HEK293 (cell line): Measurements from ENCODE around the gene SYTL3.

Experiments
- CTCF ChIA-PET: fragments of 350-600 bp; formaldehyde crosslinking; extraction: SDS; loops from one replicate; lab custom pipeline; 2021; ENCODE audit warnings: antibody characterized with exemption; lab: Yijun Ruan, JAX
- POLR2A ChIA-PET: fragments of 300-600 bp; formaldehyde crosslinking; extraction: SDS; loops from one replicate; lab custom pipeline; 2020; ENCODE audit warnings: antibody characterized with exemption, inconsistent platforms; lab: Yijun Ruan, JAX
- H3K27ac ChIP-seq: fragments of 200-500 bp; sonication (Bioruptor generic); 2 replicates; pipeline ENCODE4 v1.5.1; 2014; ENCODE audit warnings: low read depth, low read length, control low read depth, inconsistent platforms; ENCODE audit errors: extremely low read depth
- H3K36me3 ChIP-seq, 2 experiments: fragments of 200-500 bp in 1 of 2; sonication (Bioruptor generic) in 1 of 2; 1 replicate in 1 of 2; 2 replicates in 1 of 2; pipeline ENCODE4 v1.5.1; 2014 to 2017; ENCODE audit warnings: inconsistent platforms in 2 of 2, low read length in 2 of 2; ENCODE audit not compliant: control insufficient read depth in 2 of 2, insufficient read depth in 1 of 2
- H3K4me1 ChIP-seq: fragments of 200-500 bp; sonication (Bioruptor generic); 2 replicates; pipeline ENCODE4 v1.5.1; 2014; ENCODE audit warnings: mild to moderate bottlenecking, low read length, inconsistent platforms; ENCODE audit not compliant: control insufficient read depth, insufficient read depth
- H3K4me3 ChIP-seq: 2 replicates; pipeline ENCODE4 v1.5.1; 2011; ENCODE audit warnings: low read depth, mild to moderate bottlenecking, control low read depth, low read length, moderate library complexity
- H3K9me3 ChIP-seq: fragments of 200-500 bp; sonication (Bioruptor generic); 2 replicates; pipeline ENCODE4 v1.5.1; 2014; ENCODE audit warnings: low read depth, low read length, inconsistent platforms; ENCODE audit not compliant: control insufficient read depth, insufficient read depth
- EGR2 ChIP-seq: fragments of 450-650 bp; formaldehyde crosslinking; IDR thresholded peaks from 2 replicates; pipeline ENCODE4 v1.5.1; 2016; ENCODE audit warnings: low read depth, missing biosample characterization, missing genetic modification characterization
- MZF1 ChIP-seq: fragments of 450-650 bp; formaldehyde crosslinking; IDR thresholded peaks from 2 replicates; pipeline ENCODE4 v1.5.1; 2017; ENCODE audit warnings: missing biosample characterization, missing genetic modification characterization, borderline replicate concordance
- SP3 ChIP-seq: fragments of 450-650 bp; formaldehyde crosslinking; IDR thresholded peaks from 2 replicates; pipeline ENCODE4 v1.5.1; 2016; ENCODE audit warnings: missing biosample characterization, missing genetic modification characterization
- ZBTB8A ChIP-seq: fragments of 450-650 bp; formaldehyde crosslinking; IDR thresholded peaks from 2 replicates; pipeline ENCODE4 v1.5.1; 2016; ENCODE audit warnings: missing biosample characterization, missing genetic modification characterization
- ZNF2 ChIP-seq: fragments of 450-650 bp; formaldehyde crosslinking; IDR thresholded peaks from 2 replicates; pipeline ENCODE4 v1.5.1; 2016; ENCODE audit warnings: missing biosample characterization, missing genetic modification characterization
- ZNF23 ChIP-seq: fragments of 450-650 bp; formaldehyde crosslinking; IDR thresholded peaks from 2 replicates; pipeline ENCODE4 v1.5.1; 2016; ENCODE audit warnings: missing biosample characterization, missing genetic modification characterization, borderline replicate concordance
- ZNF292 ChIP-seq: fragments of 450-650 bp; formaldehyde crosslinking; IDR thresholded peaks from 2 replicates; pipeline ENCODE4 v1.5.1; 2016; ENCODE audit warnings: low read depth, missing biosample characterization, missing genetic modification characterization, borderline replicate concordance
- ZNF48 ChIP-seq: fragments of 450-650 bp; formaldehyde crosslinking; IDR thresholded peaks from 2 replicates; pipeline ENCODE4 v1.5.1; 2016; ENCODE audit warnings: missing biosample characterization, missing genetic modification characterization
- ZNF555 ChIP-seq: fragments of 450-650 bp; formaldehyde crosslinking; conservative IDR thresholded peaks from 2 replicates; pipeline ENCODE4 v1.5.1; 2017; ENCODE audit warnings: missing biosample characterization, mild to moderate bottlenecking, missing genetic modification characterization, inconsistent platforms
- ZNF600 ChIP-seq: fragments of 450-650 bp; formaldehyde crosslinking; IDR thresholded peaks from 2 replicates; pipeline ENCODE4 v1.5.1; 2016; ENCODE audit warnings: missing biosample characterization, missing genetic modification characterization
- ZNF677 ChIP-seq: fragments of 450-650 bp; IDR thresholded peaks from 2 replicates; pipeline ENCODE4 v1.5.0; 2018; ENCODE audit warnings: missing biosample characterization, mild to moderate bottlenecking, missing genetic modification characterization, moderate library complexity
- ZNF747 ChIP-seq: fragments of 450-650 bp; formaldehyde crosslinking; IDR thresholded peaks from 2 replicates; pipeline ENCODE4 v1.5.1; 2016; ENCODE audit warnings: missing biosample characterization, missing genetic modification characterization
- ZNF76 ChIP-seq: fragments of 450-650 bp; formaldehyde crosslinking; IDR thresholded peaks from 2 replicates; pipeline ENCODE4; 2016; ENCODE audit warnings: low read depth, missing biosample characterization, missing genetic modification characterization, borderline replicate concordance
- TF ChIP-seq, protein P1 (sequence below): fragments of 450-650 bp; formaldehyde crosslinking; IDR thresholded peaks from 2 replicates; pipeline ENCODE4 v1.5.1; 2016; ENCODE audit warnings: missing biosample characterization, missing genetic modification characterization
- TF ChIP-seq, protein P2 (sequence below): fragments of 450-650 bp; formaldehyde crosslinking; IDR thresholded peaks from 2 replicates; pipeline ENCODE4 v1.5.1; 2016; ENCODE audit warnings: missing biosample characterization, missing genetic modification characterization
- TF ChIP-seq, protein P3 (sequence below): fragments of 450-650 bp; formaldehyde crosslinking; IDR thresholded peaks from 2 replicates; pipeline ENCODE4 v1.5.1; 2017; ENCODE audit warnings: missing biosample characterization, missing genetic modification characterization
- TF ChIP-seq, protein P4 (sequence below): fragments of 450-650 bp; formaldehyde crosslinking; IDR thresholded peaks from 2 replicates; pipeline ENCODE4 v1.5.1; 2016; ENCODE audit warnings: missing biosample characterization, missing genetic modification characterization
- TF ChIP-seq, protein P5 (sequence below): fragments of 450-650 bp; formaldehyde crosslinking; IDR thresholded peaks from 2 replicates; pipeline ENCODE4 v1.5.1; 2017; ENCODE audit warnings: missing biosample characterization, missing genetic modification characterization

The SYTL3 gene

DNA sequence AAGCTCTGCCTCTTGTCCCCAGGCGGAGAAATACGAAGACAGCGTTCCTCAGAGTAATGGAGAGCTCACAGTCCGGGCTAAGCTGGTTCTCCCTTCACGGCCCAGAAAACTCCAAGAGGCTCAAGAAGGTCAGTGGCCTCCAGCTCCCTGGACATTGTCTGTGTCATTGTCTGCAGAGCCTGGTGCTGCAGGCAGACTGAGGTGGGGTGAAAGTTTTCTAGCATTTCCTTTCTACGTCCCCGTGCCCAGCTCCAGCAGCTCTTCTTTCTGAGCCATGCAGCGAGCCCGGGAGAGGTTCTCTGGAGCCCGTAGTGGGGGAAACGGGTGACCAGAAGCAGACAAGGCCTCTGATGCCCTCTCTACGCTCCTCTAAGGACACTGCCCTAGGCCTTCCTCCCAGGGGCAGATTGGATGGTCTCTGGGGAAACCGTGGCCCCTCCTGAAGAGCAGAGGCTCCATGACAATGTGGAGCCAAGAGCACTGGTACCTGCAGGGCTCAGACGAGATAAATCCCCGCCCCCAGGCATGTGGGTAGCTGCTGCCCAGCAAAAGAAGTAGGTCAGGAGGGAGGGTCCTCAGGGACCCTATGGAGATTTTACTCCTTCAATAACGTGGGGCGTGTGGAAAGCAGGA is 110.9 kb downstream of the SYTL3 start:
- Histone ChIP-seq H3K4me3 (no peak overlapping the region), H3K4me1 (peaks cover 4% of the 10 kb centered on the region; the same call in 1 of the 2 replicates), H3K27ac (no peak overlapping the region), H3K36me3 (peaks cover 0 to 20% of the 10 kb centered on the region in 2 experiments; a peak in 1 of 3 replicates), H3K9me3 (no peaks in the 10 kb centered on the region)
- TF ChIP-seq, protein P1, sequence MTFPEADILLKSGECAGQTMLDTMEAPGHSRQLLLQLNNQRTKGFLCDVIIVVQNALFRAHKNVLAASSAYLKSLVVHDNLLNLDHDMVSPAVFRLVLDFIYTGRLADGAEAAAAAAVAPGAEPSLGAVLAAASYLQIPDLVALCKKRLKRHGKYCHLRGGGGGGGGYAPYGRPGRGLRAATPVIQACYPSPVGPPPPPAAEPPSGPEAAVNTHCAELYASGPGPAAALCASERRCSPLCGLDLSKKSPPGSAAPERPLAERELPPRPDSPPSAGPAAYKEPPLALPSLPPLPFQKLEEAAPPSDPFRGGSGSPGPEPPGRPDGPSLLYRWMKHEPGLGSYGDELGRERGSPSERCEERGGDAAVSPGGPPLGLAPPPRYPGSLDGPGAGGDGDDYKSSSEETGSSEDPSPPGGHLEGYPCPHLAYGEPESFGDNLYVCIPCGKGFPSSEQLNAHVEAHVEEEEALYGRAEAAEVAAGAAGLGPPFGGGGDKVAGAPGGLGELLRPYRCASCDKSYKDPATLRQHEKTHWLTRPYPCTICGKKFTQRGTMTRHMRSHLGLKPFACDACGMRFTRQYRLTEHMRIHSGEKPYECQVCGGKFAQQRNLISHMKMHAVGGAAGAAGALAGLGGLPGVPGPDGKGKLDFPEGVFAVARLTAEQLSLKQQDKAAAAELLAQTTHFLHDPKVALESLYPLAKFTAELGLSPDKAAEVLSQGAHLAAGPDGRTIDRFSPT (tag by site-specific recombination) = no peak
- TF ChIP-seq EGR2 (tag by site-specific recombination) = peak; percentile 33; the same call in 1 of the 2 replicates
- no peak for TF ChIP-seq ZBTB8A (tag by site-specific recombination)
- no peak for TF ChIP-seq ZNF48
- TF ChIP-seq, protein P2, sequence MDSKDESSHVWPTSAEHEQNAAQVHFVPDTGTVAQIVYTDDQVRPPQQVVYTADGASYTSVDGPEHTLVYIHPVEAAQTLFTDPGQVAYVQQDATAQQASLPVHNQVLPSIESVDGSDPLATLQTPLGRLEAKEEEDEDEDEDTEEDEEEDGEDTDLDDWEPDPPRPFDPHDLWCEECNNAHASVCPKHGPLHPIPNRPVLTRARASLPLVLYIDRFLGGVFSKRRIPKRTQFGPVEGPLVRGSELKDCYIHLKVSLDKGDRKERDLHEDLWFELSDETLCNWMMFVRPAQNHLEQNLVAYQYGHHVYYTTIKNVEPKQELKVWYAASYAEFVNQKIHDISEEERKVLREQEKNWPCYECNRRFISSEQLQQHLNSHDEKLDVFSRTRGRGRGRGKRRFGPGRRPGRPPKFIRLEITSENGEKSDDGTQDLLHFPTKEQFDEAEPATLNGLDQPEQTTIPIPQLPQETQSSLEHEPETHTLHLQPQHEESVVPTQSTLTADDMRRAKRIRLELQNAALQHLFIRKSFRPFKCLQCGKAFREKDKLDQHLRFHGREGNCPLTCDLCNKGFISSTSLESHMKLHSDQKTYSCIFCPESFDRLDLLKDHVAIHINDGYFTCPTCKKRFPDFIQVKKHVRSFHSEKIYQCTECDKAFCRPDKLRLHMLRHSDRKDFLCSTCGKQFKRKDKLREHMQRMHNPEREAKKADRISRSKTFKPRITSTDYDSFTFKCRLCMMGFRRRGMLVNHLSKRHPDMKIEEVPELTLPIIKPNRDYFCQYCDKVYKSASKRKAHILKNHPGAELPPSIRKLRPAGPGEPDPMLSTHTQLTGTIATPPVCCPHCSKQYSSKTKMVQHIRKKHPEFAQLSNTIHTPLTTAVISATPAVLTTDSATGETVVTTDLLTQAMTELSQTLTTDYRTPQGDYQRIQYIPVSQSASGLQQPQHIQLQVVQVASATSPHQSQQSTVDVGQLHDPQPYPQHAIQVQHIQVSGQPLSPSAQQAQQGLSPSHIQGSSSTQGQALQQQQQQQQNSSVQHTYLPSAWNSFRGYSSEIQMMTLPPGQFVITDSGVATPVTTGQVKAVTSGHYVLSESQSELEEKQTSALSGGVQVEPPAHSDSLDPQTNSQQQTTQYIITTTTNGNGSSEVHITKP = no peak
- POLR2A ChIA-PET = interaction anchor here (0.5 to 1.3 kb wide), 2 partner anchors 38 to 58 kb away, joined by 5 to 6 read pairs; partner anchors contain the start of gene EZR
- CTCF ChIA-PET = interaction anchor here (1.4 kb wide), 1 partner anchor 42 kb away, joined by 5 read pairs; no protein-coding TSS in a partner anchor

DNA sequence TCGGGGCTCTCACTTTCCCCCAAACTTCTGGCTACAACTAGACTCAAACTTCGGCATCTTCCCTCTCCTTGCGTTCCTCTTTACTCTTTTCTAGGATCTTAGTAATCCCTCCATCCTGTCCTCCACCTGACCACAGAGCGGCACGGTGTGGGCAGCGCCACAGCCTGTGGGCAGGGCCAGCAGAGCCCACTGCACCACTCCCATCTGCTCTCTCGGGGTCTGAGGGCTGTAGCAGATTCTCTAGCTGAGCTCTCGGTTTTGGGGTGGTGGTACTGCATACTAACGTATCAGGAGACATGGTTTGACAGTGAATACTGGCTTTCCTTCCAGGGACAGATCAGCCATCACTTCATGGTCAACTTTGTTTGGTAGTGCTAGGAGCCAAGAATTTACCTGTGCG is 111.9 kb downstream of the SYTL3 start:
- peaks cover 0 to 30% of the 10 kb centered on the region in 2 experiments; a peak in 1 of 3 replicates for H3K36me3 ChIP-seq
- peaks cover 4% of the 10 kb centered on the region; the same call in 1 of the 2 replicates for H3K4me1 ChIP-seq
- no peak overlapping the region for H3K27ac ChIP-seq
- H3K9me3 ChIP-seq = no peaks in the 10 kb centered on the region
- ChIA-PET POLR2A (no interaction called here), CTCF (interaction anchor here (0.7 kb wide), 1 partner anchor 629 kb away, joined by 3 read pairs; no protein-coding TSS in a partner anchor)
- H3K4me3 ChIP-seq = no peak overlapping the region
- TF ChIP-seq ZNF2 (tag by site-specific recombination) (no peak), SP3 (tag by site-specific recombination) (no peak), ZNF76 (tag by site-specific recombination) (no peak), ZNF600 (tag by site-specific recombination) (no peak), ZNF677 (tag by site-specific recombination) (no peak), MZF1 (no peak), ZNF23 (tag by site-specific recombination) (no peak), ZNF555 (tag by site-specific recombination) (no peak), ZNF292 (no peak), ZNF747 (tag by site-specific recombination) (no peak)
- TF ChIP-seq, protein P3, sequence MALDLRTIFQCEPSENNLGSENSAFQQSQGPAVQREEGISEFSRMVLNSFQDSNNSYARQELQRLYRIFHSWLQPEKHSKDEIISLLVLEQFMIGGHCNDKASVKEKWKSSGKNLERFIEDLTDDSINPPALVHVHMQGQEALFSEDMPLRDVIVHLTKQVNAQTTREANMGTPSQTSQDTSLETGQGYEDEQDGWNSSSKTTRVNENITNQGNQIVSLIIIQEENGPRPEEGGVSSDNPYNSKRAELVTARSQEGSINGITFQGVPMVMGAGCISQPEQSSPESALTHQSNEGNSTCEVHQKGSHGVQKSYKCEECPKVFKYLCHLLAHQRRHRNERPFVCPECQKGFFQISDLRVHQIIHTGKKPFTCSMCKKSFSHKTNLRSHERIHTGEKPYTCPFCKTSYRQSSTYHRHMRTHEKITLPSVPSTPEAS = no peak
- TF ChIP-seq, protein P4, sequence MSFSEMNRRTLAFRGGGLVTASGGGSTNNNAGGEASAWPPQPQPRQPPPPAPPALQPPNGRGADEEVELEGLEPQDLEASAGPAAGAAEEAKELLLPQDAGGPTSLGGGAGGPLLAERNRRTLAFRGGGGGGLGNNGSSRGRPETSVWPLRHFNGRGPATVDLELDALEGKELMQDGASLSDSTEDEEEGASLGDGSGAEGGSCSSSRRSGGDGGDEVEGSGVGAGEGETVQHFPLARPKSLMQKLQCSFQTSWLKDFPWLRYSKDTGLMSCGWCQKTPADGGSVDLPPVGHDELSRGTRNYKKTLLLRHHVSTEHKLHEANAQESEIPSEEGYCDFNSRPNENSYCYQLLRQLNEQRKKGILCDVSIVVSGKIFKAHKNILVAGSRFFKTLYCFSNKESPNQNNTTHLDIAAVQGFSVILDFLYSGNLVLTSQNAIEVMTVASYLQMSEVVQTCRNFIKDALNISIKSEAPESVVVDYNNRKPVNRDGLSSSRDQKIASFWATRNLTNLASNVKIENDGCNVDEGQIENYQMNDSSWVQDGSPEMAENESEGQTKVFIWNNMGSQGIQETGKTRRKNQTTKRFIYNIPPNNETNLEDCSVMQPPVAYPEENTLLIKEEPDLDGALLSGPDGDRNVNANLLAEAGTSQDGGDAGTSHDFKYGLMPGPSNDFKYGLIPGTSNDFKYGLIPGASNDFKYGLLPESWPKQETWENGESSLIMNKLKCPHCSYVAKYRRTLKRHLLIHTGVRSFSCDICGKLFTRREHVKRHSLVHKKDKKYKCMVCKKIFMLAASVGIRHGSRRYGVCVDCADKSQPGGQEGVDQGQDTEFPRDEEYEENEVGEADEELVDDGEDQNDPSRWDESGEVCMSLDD (tag by site-specific recombination) = no peak
- TF ChIP-seq, protein P5, sequence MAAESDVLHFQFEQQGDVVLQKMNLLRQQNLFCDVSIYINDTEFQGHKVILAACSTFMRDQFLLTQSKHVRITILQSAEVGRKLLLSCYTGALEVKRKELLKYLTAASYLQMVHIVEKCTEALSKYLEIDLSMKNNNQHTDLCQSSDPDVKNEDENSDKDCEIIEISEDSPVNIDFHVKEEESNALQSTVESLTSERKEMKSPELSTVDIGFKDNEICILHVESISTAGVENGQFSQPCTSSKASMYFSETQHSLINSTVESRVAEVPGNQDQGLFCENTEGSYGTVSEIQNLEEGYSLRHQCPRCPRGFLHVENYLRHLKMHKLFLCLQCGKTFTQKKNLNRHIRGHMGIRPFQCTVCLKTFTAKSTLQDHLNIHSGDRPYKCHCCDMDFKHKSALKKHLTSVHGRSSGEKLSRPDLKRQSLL = no peak
- TF ChIP-seq, protein P1 (tag by site-specific recombination) = no peak
